ENCODE measurements around the gene SLC26A1.

SLC26A1 gene

GRCh38 chr4:952881-953573 is 40.2 kb downstream of the SLC26A1 start:
- ChIA-PET CTCF (no interaction called here), POLR2A (no interaction called here)
- no peak overlapping the region for H3K4me3 ChIP-seq (ENCODE audit: low read depth, low read length)
- no peak for TF ChIP-seq CTCF (IDR thresholded peaks at IDR 0.05; ENCODE audit: insufficient read depth, low read length, missing control alignments)
- no peak for DNase-seq (ENCODE audit: low read depth, low spot score)

- no peak overlapping the region for H3K4me3 ChIP-seq (ENCODE audit: low read depth, low read length)
- POLR2A ChIA-PET = no interaction called here
- CTCF ChIA-PET = no interaction called here
- no peak for TF ChIP-seq CTCF (IDR thresholded peaks at IDR 0.05; ENCODE audit: insufficient read depth, low read length, missing control alignments)
- no peak for DNase-seq (ENCODE audit: low read depth, low spot score)
Measured at GRCh38 chr4:951594-952468, 41.4 kb downstream of the SLC26A1 start.

- no peak overlapping the region for H3K4me3 ChIP-seq (ENCODE audit: low read depth, low read length)
- POLR2A ChIA-PET = no interaction called here
- no peak for DNase-seq (ENCODE audit: low read depth, low spot score)
- CTCF ChIA-PET = no interaction called here
- TF ChIP-seq CTCF (IDR thresholded peaks at IDR 0.05; ENCODE audit: insufficient read depth, low read length, missing control alignments) = no peak
Measured at GRCh38 chr4:951186-951585, 42.0 kb downstream of the SLC26A1 start.

GRCh38 chr4:950136-951020 is 42.8 kb downstream of the SLC26A1 start:
- POLR2A ChIA-PET = no interaction called here
- CTCF ChIA-PET = no interaction called here
- no peak for TF ChIP-seq CTCF (IDR thresholded peaks at IDR 0.05; ENCODE audit: insufficient read depth, low read length, missing control alignments)
- no peak for DNase-seq (ENCODE audit: low read depth, low spot score)
- no peak overlapping the region for H3K4me3 ChIP-seq (ENCODE audit: low read depth, low read length)

GRCh38 chr4:949656-950055 is 43.5 kb downstream of the SLC26A1 start:
- H3K4me3 ChIP-seq (ENCODE audit: low read depth, low read length) = no peak overlapping the region
- DNase-seq (ENCODE audit: low read depth, low spot score) = no peak
- ChIA-PET CTCF (no interaction called here), POLR2A (no interaction called here)
- TF ChIP-seq CTCF (IDR thresholded peaks at IDR 0.05; ENCODE audit: insufficient read depth, low read length, missing control alignments) = no peak

GRCh38 chr4:948936-949300 is 44.3 kb downstream of the SLC26A1 start:
- TF ChIP-seq CTCF (IDR thresholded peaks at IDR 0.05; ENCODE audit: insufficient read depth, low read length, missing control alignments) = no peak
- CTCF ChIA-PET = no interaction called here
- no peak overlapping the region for H3K4me3 ChIP-seq (ENCODE audit: low read depth, low read length)
- no peak for DNase-seq (ENCODE audit: low read depth, low spot score)
- POLR2A ChIA-PET = no interaction called here
